HG02852 (cell line): Measurements from ENCODE around the gene PTH.

Experiments used
- ATAC-seq: cut with Tn5 transposase; IDR thresholded peaks from one replicate; pipeline ENCODE4 v1.9.1; 2021; ENCODE audit warnings: mild to moderate bottlenecking, moderate library complexity; ENCODE audit not compliant: unreplicated experiment

Gene PTH

GRCh38 chr11:13450832-13451397, 44.9 kb downstream of the PTH start:
- ATAC-seq, result no peak

- ATAC-seq, result no peak
Observed at GRCh38 chr11:13449522-13449921, 46.3 kb downstream of the PTH start.

DNA sequence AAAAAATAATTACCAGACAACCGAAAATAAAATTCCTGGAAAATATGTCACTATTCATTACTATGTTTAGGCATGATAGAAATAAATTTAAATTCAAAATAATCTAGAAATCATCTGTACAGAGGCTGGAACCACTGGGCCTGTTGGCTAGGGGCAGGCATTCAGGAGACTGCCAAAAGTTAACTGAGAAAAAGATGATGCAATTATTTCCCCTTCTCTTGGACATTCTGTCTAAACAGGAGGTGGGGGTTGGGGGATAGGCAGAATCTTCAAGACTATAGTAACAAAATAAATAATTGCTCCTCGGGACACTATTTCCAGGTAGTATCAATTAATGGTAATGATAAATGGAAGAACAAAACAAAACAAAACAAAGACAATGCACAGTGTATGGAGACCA, 46.9 kb downstream of the PTH start:
- ATAC-seq, result no peak

GRCh38 chr11:13446444-13446843, 49.4 kb downstream of the PTH start:
- no peak for ATAC-seq

DNA sequence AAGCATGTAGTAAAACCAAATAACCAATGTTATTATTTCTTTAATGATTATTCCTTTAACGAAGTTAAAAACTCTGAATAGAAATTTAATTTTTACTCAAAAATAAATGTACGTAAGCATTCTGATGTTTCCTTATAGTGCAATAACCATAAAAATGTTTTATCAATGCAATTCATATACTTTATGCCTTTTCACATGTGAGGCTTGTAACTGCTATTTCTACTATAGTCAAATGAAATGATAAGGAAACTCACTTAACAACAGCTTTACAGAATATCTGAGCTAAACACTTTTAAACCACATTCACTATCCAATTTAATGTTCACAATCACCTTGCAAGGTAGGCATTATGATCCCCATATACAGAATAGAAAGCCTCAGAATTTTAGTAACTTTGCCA, 50.2 kb downstream of the PTH start:
- no peak for ATAC-seq
